Thoracic aorta (tissue), 2 donors: ENCODE results near the gene PTPRN2. TPM values are rescaled to one million over a fixed set of nuclear protein-coding genes. Genes with fewer than 3 reads are reported as not detected.

Experiments used
- ATAC-seq: fragments of 150-250 bp; one replicate; pipeline ENCODE4 v1.8.0; 2017; ENCODE audit warnings: low read depth; ENCODE audit not compliant: insufficient number of reproducible peaks, low FRiP score
- DNase-seq: peaks from one replicate; pipeline ENCODE4 v3.0.0-alpha.2; 2020; ENCODE audit warnings: low spot score
- H3K27ac ChIP-seq, 2 donors: fragments of 200-600 bp; sonication (generic); 1 replicate in 1 of 2; 2 replicates in 1 of 2; pipeline ENCODE4 v1.5.1; 2016; ENCODE audit warnings: mild to moderate bottlenecking in 2 of 2, moderate library complexity in 2 of 2
- H3K27me3 ChIP-seq: fragments of 200-600 bp; sonication (generic); replicated peaks from 2 replicates; pipeline ENCODE4 v1.6.0; 2016; ENCODE audit warnings: mild to moderate bottlenecking; ENCODE audit not compliant: insufficient read depth
- H3K36me3 ChIP-seq: fragments of 200-600 bp; sonication (generic); one replicate; pipeline ENCODE4 v1.5.1; 2016
- H3K4me1 ChIP-seq, 2 donors: fragments of 200-600 bp; sonication (generic); 1 replicate in 1 of 2; 2 replicates in 1 of 2; pipeline versions ENCODE4 v1.5.1 to v1.6.0; 2016; ENCODE audit warnings: low read depth in 2 of 2, mild to moderate bottlenecking in 1 of 2; ENCODE audit not compliant: control insufficient read depth in 1 of 2
- H3K4me3 ChIP-seq: fragments of 200-600 bp; sonication (generic); 2 replicates; pipeline ENCODE4 v1.5.1; 2016; ENCODE audit warnings: mild to moderate bottlenecking
- H3K9me3 ChIP-seq: fragments of 200-600 bp; sonication (generic); 2 replicates; pipeline ENCODE4 v1.5.1; 2016
- CTCF ChIP-seq: fragments of 200-600 bp; sonication (generic); IDR thresholded peaks from one replicate; pipeline ENCODE4 v1.5.1; 2019; ENCODE audit warnings: antibody characterized with exemption
- total RNA-seq, 2 donors: library from RNA; depleted of rRNA; stranded (reverse); fragments of >200 nt; gene quantifications; one replicate each; pipeline versions ENCODE4 v1.1.0 to v1.2.3, GENCODE V29; 2016

The PTPRN2 gene
- total RNA-seq, 2 donors from 2014 or later = 2.2 to 3.1 TPM

- Histone ChIP-seq H3K9me3 (no peaks in the 10 kb centered on the region), H3K36me3 (no peaks in the 10 kb centered on the region), H3K4me3 (no peak overlapping the region), H3K27ac (no peak overlapping the region), H3K27me3 (no peaks in the 10 kb centered on the region), H3K4me1 (no peaks in the 10 kb centered on the region)
- TF ChIP-seq CTCF = no peak
- DNase-seq (no peak), ATAC-seq (no peak)
These were observed 509.4 kb downstream of the PTPRN2 start for GRCh38 chr7:158077934-158078910.

- no peak overlapping the region for H3K4me3 ChIP-seq
- no peak for TF ChIP-seq CTCF
- no peaks in the 10 kb centered on the region for H3K27me3 ChIP-seq
- ATAC-seq (no peak), DNase-seq (no peak)
- H3K4me1 ChIP-seq = no peaks in the 10 kb centered on the region
- H3K36me3 ChIP-seq = no peaks in the 10 kb centered on the region
- no peak overlapping the region for H3K27ac ChIP-seq
- H3K9me3 ChIP-seq = no peaks in the 10 kb centered on the region
These were observed 510.3 kb downstream of the PTPRN2 start for GRCh38 chr7:158077151-158077840.

GRCh38 chr7:158076656-158077055, 511.0 kb downstream of the PTPRN2 start:
- DNase-seq (no peak), ATAC-seq (no peak)

GRCh38 chr7:158076215-158076614, 511.4 kb downstream of the PTPRN2 start:
- Histone ChIP-seq H3K4me3 (no peak overlapping the region), H3K27me3 (no peaks in the 10 kb centered on the region), H3K27ac (no peak overlapping the region), H3K9me3 (no peaks in the 10 kb centered on the region), H3K36me3 (no peaks in the 10 kb centered on the region), H3K4me1 (no peaks in the 10 kb centered on the region)
- no peak for TF ChIP-seq CTCF
- ATAC-seq (no peak), DNase-seq (no peak)

More at GRCh38 chr7:158076656-158077055, 511.0 kb downstream of the PTPRN2 start:
- H3K36me3 ChIP-seq = no peaks in the 10 kb centered on the region
- TF ChIP-seq CTCF = no peak
- H3K4me3 ChIP-seq = no peak overlapping the region
- H3K27me3 ChIP-seq = no peaks in the 10 kb centered on the region
- H3K9me3 ChIP-seq = no peaks in the 10 kb centered on the region
- H3K27ac ChIP-seq = no peak overlapping the region
- H3K4me1 ChIP-seq = no peaks in the 10 kb centered on the region

- Histone ChIP-seq H3K27me3 (no peaks in the 10 kb centered on the region), H3K4me3 (no peak overlapping the region), H3K4me1 (no peaks in the 10 kb centered on the region), H3K9me3 (no peaks in the 10 kb centered on the region), H3K36me3 (no peaks in the 10 kb centered on the region), H3K27ac (no peak overlapping the region)
- no peak for ATAC-seq
- TF ChIP-seq CTCF = no peak
- DNase-seq = no peak
These were observed 512.0 kb downstream of the PTPRN2 start for GRCh38 chr7:158075633-158076001.
